Activated naive CD8-positive, alpha-beta T cell (primary cell): ENCODE data around the gene CLRN3.

Source experiments
- H3K27ac Mint-ChIP-seq: one replicate; pipeline ENCODE4 v1.8.0; 2021; ENCODE audit warnings: mixed read lengths
- H3K27me3 Mint-ChIP-seq: one replicate; pipeline ENCODE4 v1.8.0; 2021; ENCODE audit warnings: mixed read lengths
- H3K36me3 Mint-ChIP-seq: one replicate; pipeline ENCODE4 v1.8.0; 2021; ENCODE audit warnings: mixed read lengths
- H3K4me1 Mint-ChIP-seq: one replicate; pipeline ENCODE4 v1.8.0; 2021; ENCODE audit warnings: low read depth, mixed read lengths
- H3K4me3 Mint-ChIP-seq: one replicate; pipeline ENCODE4 v1.8.0; 2021; ENCODE audit warnings: mild to moderate bottlenecking, mixed read lengths
- H3K9me3 Mint-ChIP-seq: one replicate; pipeline ENCODE4 v1.8.0; 2021; ENCODE audit warnings: low read depth, mixed read lengths

CLRN3 gene

DNA sequence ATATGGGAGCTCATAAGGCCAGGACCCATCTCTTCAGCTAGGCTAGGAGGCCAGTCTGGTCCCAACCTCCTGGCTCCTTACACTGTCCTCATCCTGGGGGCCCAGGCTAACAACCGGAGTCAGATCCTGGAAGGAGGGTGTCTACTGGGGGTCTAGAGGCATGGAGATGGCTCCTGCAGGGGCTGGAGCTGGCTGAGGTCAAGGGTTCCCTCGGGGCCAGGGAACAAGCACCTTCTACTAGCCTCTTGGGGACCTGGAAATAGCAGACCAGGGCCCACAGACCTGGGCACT lies 37.2 kb downstream of the CLRN3 start:
- Mint-ChIP-seq H3K27ac (no peak overlapping the region), H3K4me3 (no peak overlapping the region), H3K9me3 (no peaks in the 10 kb centered on the region), H3K27me3 (peaks cover 2% of the 10 kb centered on the region), H3K36me3 (no peaks in the 10 kb centered on the region), H3K4me1 (peaks cover 2% of the 10 kb centered on the region)

DNA sequence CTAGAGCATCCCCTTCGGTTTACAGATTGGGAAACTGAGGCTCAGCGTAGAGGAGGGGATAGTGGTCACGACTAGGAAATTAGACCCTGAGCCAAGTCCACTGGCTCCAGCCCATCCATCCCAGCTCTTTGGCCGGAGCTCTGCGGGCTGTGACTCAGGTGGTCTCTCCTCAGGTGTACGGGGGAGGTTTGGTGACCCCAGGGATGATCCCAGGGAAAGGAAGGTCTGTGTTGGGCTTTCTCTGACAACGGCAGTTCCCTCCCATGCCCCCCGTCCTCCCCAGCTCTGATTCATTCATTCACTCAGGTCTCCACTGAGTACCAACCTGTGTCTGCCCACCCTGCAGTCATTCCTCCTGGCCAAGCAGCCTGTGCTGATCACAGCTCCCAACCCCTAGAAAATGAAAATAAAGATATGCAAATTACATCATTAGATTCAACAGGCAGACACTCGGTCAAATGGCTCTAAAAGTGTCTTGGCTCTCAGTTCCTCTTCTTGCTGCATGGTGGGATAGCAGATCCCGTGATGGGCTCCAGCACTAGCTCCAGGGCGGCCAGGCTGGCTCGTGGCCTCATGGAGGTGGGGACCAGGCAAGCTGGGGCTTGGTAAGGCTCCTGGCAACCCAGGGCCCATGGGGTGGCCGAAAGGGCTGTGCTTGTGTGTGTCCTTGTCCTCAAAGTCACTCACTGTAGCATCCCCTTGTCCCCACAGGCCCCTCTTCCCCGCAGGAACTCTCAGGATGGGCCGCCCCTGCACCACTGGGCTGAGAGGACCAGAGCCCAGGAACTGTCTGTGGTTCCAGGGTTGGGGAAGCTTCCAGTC lies 37.8 kb downstream of the CLRN3 start:
- Mint-ChIP-seq H3K4me3 (no peak overlapping the region), H3K27ac (no peak overlapping the region), H3K9me3 (no peaks in the 10 kb centered on the region), H3K4me1 (peaks cover 2% of the 10 kb centered on the region), H3K36me3 (no peaks in the 10 kb centered on the region), H3K27me3 (peaks cover 2% of the 10 kb centered on the region)

DNA sequence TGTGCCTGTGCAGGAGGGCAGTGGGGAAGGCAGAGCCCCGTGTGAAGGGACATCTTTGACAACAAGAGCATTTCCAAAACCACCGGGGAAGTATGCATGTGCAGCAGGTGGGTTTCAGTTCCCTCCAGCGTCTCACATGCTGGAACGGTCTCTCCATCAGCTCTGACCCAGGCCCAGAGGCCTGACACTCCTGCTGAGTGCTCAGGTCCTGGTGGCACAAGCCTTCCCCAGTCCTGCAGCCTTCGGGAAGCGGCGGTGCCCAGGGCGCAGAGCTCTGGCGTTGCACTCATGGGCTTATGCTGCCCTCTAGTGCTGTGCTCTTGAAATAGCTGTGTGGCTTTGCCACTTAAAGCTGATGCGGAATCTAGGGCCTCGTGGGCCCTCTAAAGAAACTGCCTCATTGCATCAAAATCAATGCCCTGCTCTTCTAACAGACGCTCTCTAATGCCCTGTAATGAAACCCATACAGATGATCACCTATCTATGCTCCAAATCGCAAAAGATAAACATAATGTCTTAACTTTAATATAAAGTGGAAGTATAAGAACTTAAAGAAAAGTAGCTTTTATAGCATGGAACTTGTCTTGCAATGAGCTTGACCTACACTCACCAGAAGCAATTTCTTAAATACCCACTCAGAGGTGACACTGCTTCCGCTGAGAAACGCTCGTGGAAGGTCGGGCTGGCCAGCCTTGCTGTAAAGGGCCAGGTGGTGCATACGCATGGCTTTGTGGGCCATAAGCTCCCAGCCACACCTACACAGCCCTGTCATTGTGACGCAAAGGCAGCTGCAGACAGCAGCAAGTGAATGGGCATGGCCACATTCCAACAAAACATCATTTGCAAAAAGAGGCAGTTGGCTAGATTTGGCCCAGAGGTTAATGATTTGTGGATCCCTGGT lies 38.6 kb downstream of the CLRN3 start:
- Mint-ChIP-seq H3K27me3 (peaks cover 2% of the 10 kb centered on the region), H3K36me3 (no peaks in the 10 kb centered on the region)

DNA sequence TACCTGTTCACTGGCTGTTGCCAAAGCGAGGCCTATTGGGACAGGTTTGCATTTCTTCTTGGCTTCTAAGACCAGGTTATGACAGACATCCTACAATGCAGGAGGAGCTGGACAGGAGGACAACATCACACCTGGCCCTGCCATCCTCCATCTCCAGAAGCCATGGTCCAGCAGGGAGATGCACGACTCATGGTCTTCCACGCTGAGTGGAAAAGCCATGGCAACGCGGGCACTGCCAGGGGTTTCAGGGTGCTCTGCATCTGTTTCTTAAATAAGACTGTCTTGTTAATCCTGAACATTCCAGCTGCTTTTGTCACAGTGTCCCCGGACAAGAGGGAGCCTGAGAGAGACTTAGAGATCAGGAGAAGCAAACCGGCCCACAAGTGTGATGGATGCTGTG lies 40.3 kb downstream of the CLRN3 start:
- Mint-ChIP-seq H3K36me3 (no peaks in the 10 kb centered on the region), H3K27me3 (peaks cover 2% of the 10 kb centered on the region), H3K27ac (no peak overlapping the region), H3K4me3 (no peak overlapping the region), H3K9me3 (no peaks in the 10 kb centered on the region), H3K4me1 (peaks cover 5% of the 10 kb centered on the region)

More for the DNA sequence above, 38.6 kb downstream of the CLRN3 start:
- Mint-ChIP-seq H3K9me3 (no peaks in the 10 kb centered on the region), H3K4me3 (no peak overlapping the region), H3K27ac (no peak overlapping the region), H3K4me1 (peaks cover 2% of the 10 kb centered on the region)

DNA sequence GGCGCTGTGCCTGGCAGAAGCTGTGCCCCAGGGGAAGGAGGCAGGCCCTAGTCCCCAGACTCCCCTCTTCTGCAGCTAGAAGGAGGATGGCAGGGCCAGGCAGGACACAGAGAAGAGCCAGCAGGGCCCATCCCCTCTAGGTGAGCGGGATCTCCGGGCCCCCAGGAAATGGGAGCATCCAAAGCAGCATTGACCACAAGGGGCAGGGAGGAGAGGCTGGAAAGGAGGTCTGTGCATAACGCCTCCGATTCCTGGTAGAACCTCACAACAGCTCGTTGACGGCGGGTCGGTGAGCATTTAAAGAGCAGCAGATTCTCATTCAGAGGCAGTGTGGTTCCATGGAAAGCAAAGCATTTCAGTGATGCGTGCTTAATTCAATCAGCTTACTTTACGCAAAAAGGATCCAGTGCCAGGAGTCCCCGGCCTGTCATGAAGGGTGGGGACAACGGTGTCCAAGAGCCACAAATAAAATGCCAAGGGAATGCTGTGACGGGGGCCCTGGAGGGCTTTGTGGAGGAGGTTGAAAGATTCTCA lies 41.0 kb downstream of the CLRN3 start:
- Mint-ChIP-seq H3K27me3 (peaks cover 2% of the 10 kb centered on the region), H3K36me3 (no peaks in the 10 kb centered on the region), H3K4me3 (no peak overlapping the region), H3K9me3 (no peaks in the 10 kb centered on the region), H3K27ac (no peak overlapping the region), H3K4me1 (peaks cover 9% of the 10 kb centered on the region)

DNA sequence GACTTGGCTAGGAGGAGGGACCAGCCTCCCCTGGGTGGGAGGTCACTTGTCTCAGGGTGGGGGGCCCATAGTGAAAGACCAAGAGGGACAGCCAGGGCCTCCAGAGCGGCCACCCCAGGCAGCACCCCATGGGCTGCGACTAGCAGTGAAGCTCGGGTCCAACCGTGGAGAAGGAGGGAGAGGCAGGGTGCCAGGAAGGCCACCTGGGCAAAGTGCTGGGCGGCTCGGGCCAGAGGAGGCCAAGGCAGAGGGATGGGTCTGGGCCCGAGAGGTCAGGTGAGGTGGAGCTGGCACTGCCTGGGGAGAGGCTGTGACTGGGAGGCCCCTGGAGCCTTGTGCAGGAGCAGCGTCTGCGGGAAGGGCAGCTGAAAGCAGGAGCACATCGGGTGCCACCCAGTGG lies 41.8 kb downstream of the CLRN3 start:
- peaks cover 15% of the 10 kb centered on the region for H3K4me1 Mint-ChIP-seq
- H3K4me3 Mint-ChIP-seq: no peak overlapping the region
- H3K27ac Mint-ChIP-seq: no peak overlapping the region
- no peaks in the 10 kb centered on the region for H3K9me3 Mint-ChIP-seq
- peaks cover 2% of the 10 kb centered on the region for H3K27me3 Mint-ChIP-seq
- no peaks in the 10 kb centered on the region for H3K36me3 Mint-ChIP-seq

DNA sequence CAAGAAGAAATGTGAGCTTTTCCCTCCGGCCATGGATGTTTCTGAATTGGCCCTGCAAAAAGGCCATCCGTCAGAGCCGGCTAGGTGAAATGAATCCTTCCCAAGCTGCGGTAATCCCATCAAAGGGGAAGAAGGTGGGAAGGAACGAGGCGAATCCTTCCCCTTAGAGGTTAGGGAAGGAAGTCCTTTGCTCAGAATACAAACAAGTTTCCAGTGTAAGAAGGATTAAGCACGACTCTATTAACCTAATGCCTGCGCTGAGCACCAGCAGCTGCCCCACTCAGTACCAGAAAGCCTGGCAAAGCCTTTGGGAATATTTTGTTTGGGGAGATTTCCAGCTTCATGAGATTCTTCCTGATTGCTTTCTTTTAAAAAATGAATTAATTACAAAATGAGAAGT lies 42.8 kb downstream of the CLRN3 start:
- Mint-ChIP-seq H3K27ac (no peak overlapping the region), H3K9me3 (no peaks in the 10 kb centered on the region), H3K4me3 (no peak overlapping the region), H3K27me3 (peaks cover 2% of the 10 kb centered on the region), H3K36me3 (no peaks in the 10 kb centered on the region), H3K4me1 (peaks cover 15% of the 10 kb centered on the region)

DNA sequence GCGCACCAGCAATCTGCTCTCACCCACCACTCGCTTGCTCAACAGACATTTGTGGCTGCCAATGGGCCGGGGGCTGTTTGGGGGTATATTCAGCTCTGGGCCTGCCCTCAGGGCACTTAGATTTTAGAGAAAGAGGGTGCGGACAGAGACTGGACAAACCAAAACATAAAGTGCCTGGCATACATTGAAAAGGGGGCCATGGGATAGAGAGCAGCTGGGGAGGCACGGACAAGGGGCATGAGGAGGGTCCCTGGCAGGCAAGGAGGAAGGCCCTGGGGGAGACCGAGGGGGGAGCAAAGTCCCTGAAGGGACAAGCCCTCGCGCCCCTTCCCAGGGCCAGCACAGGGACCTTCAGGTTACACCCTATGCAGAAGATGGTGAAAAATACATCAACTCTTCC lies 43.5 kb downstream of the CLRN3 start:
- peaks cover 15% of the 10 kb centered on the region for H3K4me1 Mint-ChIP-seq
- no peaks in the 10 kb centered on the region for H3K36me3 Mint-ChIP-seq
- no peak overlapping the region for H3K27ac Mint-ChIP-seq
- peaks cover 2% of the 10 kb centered on the region for H3K27me3 Mint-ChIP-seq
- no peaks in the 10 kb centered on the region for H3K9me3 Mint-ChIP-seq
- H3K4me3 Mint-ChIP-seq: no peak overlapping the region

DNA sequence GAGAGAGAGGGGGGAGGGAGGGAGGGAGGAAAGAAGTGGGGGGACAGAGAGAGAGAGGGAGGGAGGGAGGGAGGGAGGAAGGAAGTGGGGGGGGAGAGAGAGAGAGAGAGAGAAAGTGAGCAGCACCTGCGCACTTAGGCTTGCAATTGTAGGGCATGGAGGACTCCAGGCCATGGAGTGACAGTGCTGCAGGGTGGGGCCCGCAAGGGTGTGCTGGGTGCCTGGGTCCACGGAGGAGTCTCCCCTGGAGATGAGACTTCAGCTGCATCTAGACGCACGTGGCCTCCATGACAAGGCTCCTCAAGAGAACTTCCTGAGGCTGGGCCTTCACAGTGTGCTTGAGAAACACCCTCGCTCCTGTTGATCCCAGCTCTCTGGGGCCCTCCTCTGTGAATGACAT lies 44.5 kb downstream of the CLRN3 start:
- no peak overlapping the region for H3K27ac Mint-ChIP-seq
- H3K4me3 Mint-ChIP-seq: no peak overlapping the region
- H3K4me1 Mint-ChIP-seq: peaks cover 13% of the 10 kb centered on the region
- no peaks in the 10 kb centered on the region for H3K36me3 Mint-ChIP-seq
- H3K9me3 Mint-ChIP-seq: no peaks in the 10 kb centered on the region
- no peaks in the 10 kb centered on the region for H3K27me3 Mint-ChIP-seq

DNA sequence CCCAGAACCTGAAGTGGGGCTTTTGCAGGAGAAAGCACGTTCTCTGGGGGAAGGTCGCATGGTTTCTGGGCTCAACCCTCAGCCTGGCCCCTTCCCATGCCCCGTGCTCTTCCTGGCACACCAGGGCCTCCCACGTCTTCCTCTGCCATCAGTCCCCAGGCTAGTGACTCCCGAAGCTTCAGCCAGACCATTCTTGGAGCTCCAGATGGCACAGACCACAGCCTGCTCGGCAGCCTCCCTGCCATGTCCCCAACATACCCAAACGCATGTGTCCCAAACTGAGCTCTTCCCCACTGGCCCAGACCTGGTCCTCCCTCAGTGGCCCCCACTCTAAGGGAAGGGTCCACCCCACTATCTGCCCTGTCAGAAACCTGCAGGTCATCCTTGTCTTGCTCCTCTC lies 47.0 kb downstream of the CLRN3 start:
- Mint-ChIP-seq H3K27me3 (no peaks in the 10 kb centered on the region), H3K27ac (no peak overlapping the region), H3K9me3 (no peaks in the 10 kb centered on the region), H3K36me3 (no peaks in the 10 kb centered on the region), H3K4me3 (no peak overlapping the region), H3K4me1 (peaks cover 13% of the 10 kb centered on the region)

DNA sequence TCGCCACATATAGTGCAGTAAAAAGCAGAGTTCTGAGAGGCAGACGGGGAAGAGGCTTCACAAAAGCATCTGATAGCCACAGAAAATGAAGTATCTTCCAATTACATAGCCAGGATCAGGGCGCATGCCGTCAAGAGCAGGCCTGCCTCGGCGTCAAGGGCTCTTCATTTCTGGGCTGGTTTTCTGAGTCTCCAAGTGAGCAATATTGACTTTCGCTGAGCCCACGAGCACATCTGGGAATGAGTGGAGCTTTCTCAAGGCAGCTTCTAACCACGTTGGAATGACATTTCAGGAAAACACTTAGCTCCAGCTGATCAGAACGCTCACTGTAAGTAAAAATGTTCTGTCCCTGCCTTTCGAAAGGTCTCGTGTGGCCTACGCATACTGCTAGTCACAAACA lies 51.9 kb downstream of the CLRN3 start:
- Mint-ChIP-seq H3K36me3 (no peaks in the 10 kb centered on the region), H3K4me3 (no peak overlapping the region), H3K9me3 (no peaks in the 10 kb centered on the region), H3K4me1 (no peaks in the 10 kb centered on the region), H3K27ac (no peak overlapping the region), H3K27me3 (peaks cover 7% of the 10 kb centered on the region)

DNA sequence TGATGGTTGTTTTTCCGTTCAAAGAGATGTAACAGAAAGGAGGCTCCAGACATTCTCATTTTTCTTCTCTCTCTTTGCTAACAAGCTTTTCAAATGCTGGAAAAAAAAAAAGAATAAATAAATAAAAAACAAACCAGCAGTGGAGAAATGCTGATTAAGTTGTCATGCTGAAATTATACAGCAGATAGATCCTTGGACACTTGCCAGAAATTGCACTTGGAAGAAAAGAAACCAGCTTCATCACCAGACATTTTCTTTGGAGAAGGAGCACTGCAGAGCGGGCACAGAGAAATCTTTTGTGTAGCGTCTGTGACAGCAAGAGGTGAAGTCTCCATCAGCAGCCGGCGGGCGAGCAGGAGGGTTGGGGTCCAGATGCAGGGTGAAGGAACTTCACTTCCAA lies 55.8 kb downstream of the CLRN3 start:
- no peak overlapping the region for H3K27ac Mint-ChIP-seq
- H3K4me1 Mint-ChIP-seq: no peaks in the 10 kb centered on the region
- H3K27me3 Mint-ChIP-seq: peaks cover 7% of the 10 kb centered on the region
- no peaks in the 10 kb centered on the region for H3K36me3 Mint-ChIP-seq
- H3K4me3 Mint-ChIP-seq: no peak overlapping the region
- no peaks in the 10 kb centered on the region for H3K9me3 Mint-ChIP-seq

DNA sequence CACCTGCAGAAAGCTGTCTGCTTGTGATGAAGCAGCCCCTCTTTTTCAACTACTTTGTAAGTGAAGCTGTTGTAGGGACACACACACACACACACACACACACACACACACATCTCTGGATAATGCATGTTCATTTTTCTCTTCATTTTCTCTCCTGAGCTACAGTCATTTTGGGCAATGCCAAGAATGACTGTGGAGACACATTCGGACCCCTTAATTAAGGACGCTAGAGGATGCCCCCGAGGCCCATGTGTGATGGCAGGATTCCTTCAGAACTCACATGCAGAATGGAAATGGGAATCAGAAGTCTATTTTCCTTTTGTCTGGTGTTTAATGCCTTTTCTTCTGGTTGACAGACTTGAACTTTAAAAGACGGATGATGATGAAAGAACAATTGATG lies 56.6 kb downstream of the CLRN3 start:
- H3K4me3 Mint-ChIP-seq: no peak overlapping the region
- peaks cover 7% of the 10 kb centered on the region for H3K27me3 Mint-ChIP-seq
- H3K27ac Mint-ChIP-seq: no peak overlapping the region
- no peaks in the 10 kb centered on the region for H3K36me3 Mint-ChIP-seq
- H3K4me1 Mint-ChIP-seq: no peaks in the 10 kb centered on the region
- no peaks in the 10 kb centered on the region for H3K9me3 Mint-ChIP-seq

DNA sequence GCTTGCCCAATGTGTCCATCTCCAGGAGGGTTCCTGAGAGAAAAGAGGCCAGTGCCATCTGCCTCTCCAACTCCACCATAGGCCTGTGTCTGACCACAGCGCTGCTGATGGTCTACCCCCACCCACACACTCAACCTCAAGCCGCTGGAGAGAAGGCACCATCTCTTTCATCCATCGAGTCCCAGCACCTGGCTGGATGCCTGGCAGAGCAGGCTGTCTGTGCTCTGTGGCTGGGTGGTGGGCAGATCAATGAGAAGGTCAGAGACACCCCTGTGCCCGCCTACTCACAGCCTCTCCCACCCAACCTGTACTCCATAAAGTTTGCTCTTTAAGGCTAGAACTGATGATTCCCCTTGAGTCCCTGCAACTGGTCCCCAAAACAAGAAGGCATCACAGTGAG lies 58.0 kb downstream of the CLRN3 start:
- H3K27me3 Mint-ChIP-seq: peaks cover 10% of the 10 kb centered on the region
- H3K27ac Mint-ChIP-seq: no peak overlapping the region
- no peak overlapping the region for H3K4me3 Mint-ChIP-seq
- no peaks in the 10 kb centered on the region for H3K36me3 Mint-ChIP-seq
- no peaks in the 10 kb centered on the region for H3K9me3 Mint-ChIP-seq
- H3K4me1 Mint-ChIP-seq: no peaks in the 10 kb centered on the region

DNA sequence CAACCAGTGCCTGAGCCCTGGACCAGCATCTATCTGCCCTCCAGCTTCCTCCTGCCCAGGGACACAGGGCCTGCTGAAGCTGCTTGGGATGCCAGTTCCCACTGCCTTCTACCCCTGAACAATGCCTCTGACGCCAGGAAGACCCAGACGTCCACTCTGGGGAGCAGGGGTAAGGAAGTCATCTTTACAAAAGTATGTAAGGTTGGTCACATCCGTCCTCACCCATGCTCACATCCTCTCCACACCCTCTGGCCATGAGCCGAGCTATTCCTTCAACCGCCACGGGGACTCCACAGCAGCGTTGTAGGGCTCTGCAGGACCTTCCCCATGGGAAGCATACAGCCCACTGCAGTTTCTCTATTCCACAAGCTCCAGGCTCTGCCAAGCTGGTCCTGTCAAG lies 58.5 kb downstream of the CLRN3 start:
- Mint-ChIP-seq H3K4me3 (no peak overlapping the region), H3K9me3 (no peaks in the 10 kb centered on the region), H3K27me3 (peaks cover 10% of the 10 kb centered on the region), H3K4me1 (no peaks in the 10 kb centered on the region), H3K27ac (no peak overlapping the region), H3K36me3 (no peaks in the 10 kb centered on the region)
